A549 (cell line): Measurements from ENCODE around the gene BCAP31. TPM values are rescaled to one million over a fixed set of nuclear protein-coding genes. Genes with fewer than 3 reads are reported as not detected.

Experiments used
- ATAC-seq, 2 experiments: fragments of 200-7000 bp in 1 of 2; fragments of >200 bp in 1 of 2; cut with Nextera tagmentation in 1 of 2; cut with Tn5 transposase in 1 of 2; 3 replicates each; pipeline versions ENCODE4 v1.8.0 to v1.9.1; 2018 to 2020; ENCODE audit warnings: mild to moderate bottlenecking in 1 of 2, moderate library complexity in 1 of 2
- CTCF ChIA-PET: fragments of 300-600 bp; sonication (Branson Sonifier 250); formaldehyde crosslinking; extraction: SDS; loops from one replicate; lab custom pipeline; 2021; ENCODE audit warnings: antibody characterized with exemption, inconsistent platforms; lab: Yijun Ruan, JAX
- POLR2A ChIA-PET: fragments of 350-600 bp; formaldehyde crosslinking; extraction: SDS; loops from one replicate; lab custom pipeline; 2021; ENCODE audit warnings: antibody characterized with exemption, inconsistent platforms; lab: Yijun Ruan, JAX
- DNase-seq, 2 experiments: peaks; one replicate each; pipeline versions ENCODE4 v3.0.0 to v3.0.0-alpha.2; 2011 to 2016; ENCODE audit warnings: low read depth in 1 of 2, low spot score in 1 of 2
- FAIRE-seq: peaks from 2 replicates; lab custom pipeline; 2011; peaks lifted over from hg19 to GRCh38; lab: Jason Lieb, UNC
- H3K27ac ChIP-seq, 2 experiments: fragments of >200 bp; sonication (Bioruptor Twin); formaldehyde crosslinking; 3 replicates each; pipeline ENCODE4 v1.5.1; 2016 to 2017
- H3K4me1 ChIP-seq: fragments of >200 bp; sonication (Bioruptor Twin); formaldehyde crosslinking; 3 replicates; pipeline ENCODE4 v1.6.1; 2016
- H3K4me2 ChIP-seq: fragments of >200 bp; sonication (Bioruptor Twin); formaldehyde crosslinking; 3 replicates; pipeline ENCODE4 v1.6.1; 2016
- H3K4me3 ChIP-seq: fragments of >200 bp; sonication (Bioruptor Twin); formaldehyde crosslinking; 3 replicates; pipeline ENCODE4 v1.5.1; 2016
- H3K9me3 ChIP-seq: fragments of >200 bp; sonication (Bioruptor Twin); formaldehyde crosslinking; 3 replicates; pipeline ENCODE4 v1.6.1; 2016
- BCL3 ChIP-seq: fragments of >200 bp; sonication (Bioruptor Twin); formaldehyde crosslinking; IDR thresholded peaks from 3 replicates; pipeline ENCODE4 v1.6.1; 2016
- BHLHE40 ChIP-seq: IDR thresholded peaks from 2 replicates; pipeline ENCODE4 v1.6.1; 2012; ENCODE audit warnings: low read depth, low read length, inconsistent platforms
- CHD2 ChIP-seq: fragments of 150-350 bp; IDR thresholded peaks from 2 replicates; pipeline ENCODE4 v1.6.1; 2014; ENCODE audit warnings: low read length; ENCODE audit not compliant: partially characterized antibody
- EP300 ChIP-seq, 2 experiments: fragments of >200 bp; sonication (Bioruptor Twin); formaldehyde crosslinking; IDR thresholded peaks; 2 replicates in 1 of 2; 3 replicates in 1 of 2; pipeline ENCODE4 v1.6.1; 2016 to 2017
- ESRRA ChIP-seq: fragments of 150-350 bp; IDR thresholded peaks from 2 replicates; pipeline ENCODE4 v1.6.1; 2014; ENCODE audit warnings: mild to moderate bottlenecking, low read length, borderline replicate concordance
- HES2 ChIP-seq: fragments of >200 bp; sonication (Bioruptor Twin); formaldehyde crosslinking; IDR thresholded peaks from 2 replicates; pipeline ENCODE4 v1.6.1; 2016
- HEYL ChIP-seq: fragments of 250-450 bp; sonication (Bioruptor Pico); IDR thresholded peaks from 2 replicates; pipeline ENCODE4 v1.8.0; 2021; ENCODE audit warnings: mild to moderate bottlenecking, moderate library complexity
- HOXB13 ChIP-seq: fragments of 250-450 bp; sonication (Bioruptor Pico); IDR thresholded peaks from 2 replicates; pipeline ENCODE4 v1.5.0; 2020; ENCODE audit warnings: low read depth, mild to moderate bottlenecking, moderate library complexity
- JUN ChIP-seq, 2 experiments: fragments of >200 bp; sonication (Bioruptor Twin); formaldehyde crosslinking; IDR thresholded peaks; 2 replicates in 1 of 2; 3 replicates in 1 of 2; pipeline ENCODE4 v1.6.1; 2016 to 2017
- KDM5A ChIP-seq: fragments of 200-600 bp; sonication (generic); IDR thresholded peaks from 2 replicates; pipeline ENCODE4 v1.6.1; 2016; ENCODE audit warnings: antibody characterized with exemption, mild to moderate bottlenecking
- NFE2L2 ChIP-seq: fragments of 150-350 bp; conservative IDR thresholded peaks from 2 replicates; pipeline ENCODE4 v1.6.1; 2014; ENCODE audit warnings: low read length
- RCOR1 ChIP-seq: fragments of 150-350 bp; IDR thresholded peaks from 2 replicates; pipeline ENCODE4 v1.6.1; 2014; ENCODE audit warnings: antibody characterized with exemption, low read length, low read depth
- REST ChIP-seq: fragments of 200-600 bp; sonication (generic); IDR thresholded peaks from 2 replicates; pipeline ENCODE4 v1.6.1; 2016; ENCODE audit warnings: antibody characterized with exemption, mild to moderate bottlenecking, moderate library complexity
- SMC3 ChIP-seq: fragments of >200 bp; sonication (Bioruptor Twin); formaldehyde crosslinking; IDR thresholded peaks from 3 replicates; pipeline ENCODE4 v1.6.1; 2018; ENCODE audit warnings: inconsistent platforms
- TFCP2L1 ChIP-seq: fragments of 250-450 bp; sonication (Bioruptor Pico); IDR thresholded peaks from 2 replicates; pipeline ENCODE4 v1.5.0; 2021; ENCODE audit warnings: mild to moderate bottlenecking
- USF2 ChIP-seq: fragments of 450-650 bp; IDR thresholded peaks from 2 replicates; pipeline ENCODE4 v1.6.1; 2014; ENCODE audit warnings: antibody characterized with exemption
- WGBS: methylation state at CpG from one replicate; pipeline ENCODE4 v1.1.6; 2017; ENCODE audit errors: missing lambda C conversion rate; 5-methylcytosine and 5-hydroxymethylcytosine counted together
- polyA plus RNA-seq, 4 experiments: library from polyadenylated mRNA; depleted of rRNA in 3 of 4; stranded (reverse); fragments of >200 nt; fragmentation: RNase III in 1 of 4; extraction: RNeasy Plus Mini Kit Qiagen cat#74134 plus additional on column Dnase treatment in 1 of 4; gene quantifications; 2 replicates in 3 of 4; 3 replicates in 1 of 4; pipeline ENCODE4 v1.2.3, GENCODE V29; 2011 to 2017

BCAP31 gene
- polyA plus RNA-seq, 2 of the 4 experiments (the other 2 are of a cell fraction), result 217 to 349 TPM

GRCh38 chrX:153687121-153688039 is 36.8 kb downstream of the BCAP31 start, which contains the start of gene SLC6A8 (continued):
- TF ChIP-seq BCL3, result peak; percentile 76; the same call in 1 of the 3 replicates
- no peak for TF ChIP-seq NFE2L2
- TF ChIP-seq RCOR1, result no peak
- no peak for TF ChIP-seq HEYL (CRISPR knock-in tag)
- peak; percentile 29 to 61; a peak in 3 of 5 replicates for TF ChIP-seq JUN (IDR thresholded peaks at IDR 0.05)
- no peak for TF ChIP-seq REST
- TF ChIP-seq KDM5A, result no peak
- TF ChIP-seq EP300 (IDR thresholded peaks at IDR 0.05), result no peak
- 0 out of 3 replicates have a peak, but pooled peaks have one; percentile 5 for TF ChIP-seq SMC3
- TF ChIP-seq HES2, result no peak
- no peak for TF ChIP-seq TFCP2L1
- no peak for TF ChIP-seq HOXB13 (CRISPR knock-in tag)

- H3K4me2 ChIP-seq, result peak overlapping the region; percentile 94
Observed at GRCh38 chrX:153686711-153687110, 37.5 kb downstream of the BCAP31 start.

GRCh38 chrX:153685751-153686696 is 38.2 kb downstream of the BCAP31 start:
- ChIA-PET CTCF (interaction anchor here (1.1 to 3.5 kb wide), 10 partner anchors 10 to 261 kb away, joined by 3 to 32 read pairs (median 4); no protein-coding TSS in a partner anchor), POLR2A (no interaction called here)
- Histone ChIP-seq H3K4me3 (no peak overlapping the region), H3K9me3 (no peaks in the 10 kb centered on the region), H3K4me1 (peaks cover 13% of the 10 kb centered on the region), H3K27ac (no peak overlapping the region), H3K4me2 (no peak overlapping the region)
- no peak for DNase-seq
- 71% methylated on average over 11 of the region's 24 CpGs for WGBS
- ATAC-seq, result no peak
- no peak for FAIRE-seq
- TF ChIP-seq CHD2 (no peak), USF2 (no peak), BHLHE40 (no peak)
- TF ChIP-seq, all 56 proteins: peak for 0

More at GRCh38 chrX:153686711-153687110, 37.5 kb downstream of the BCAP31 start:
- DNase-seq (no peak), ATAC-seq (no peak), FAIRE-seq (no peak)
- peak overlapping the region in 1 of 2 experiments; percentile 91; a peak in 1 of 6 replicates for H3K27ac ChIP-seq
- POLR2A ChIA-PET, result no interaction called here
- WGBS, result 53% methylated on average over 9 of the region's 9 CpGs
- no peak for TF ChIP-seq ESRRA
- CTCF ChIA-PET, result interaction anchor here (1.1 to 1.7 kb wide), 11 partner anchors 11 to 260 kb away, joined by 3 to 6 read pairs (median 4); no protein-coding TSS in a partner anchor
- peaks cover 13% of the 10 kb centered on the region for H3K4me1 ChIP-seq
- H3K4me3 ChIP-seq, result no peak overlapping the region
- no peaks in the 10 kb centered on the region for H3K9me3 ChIP-seq
